ENCODE data around the gene SUV39H2.

- TF ChIP-seq CTCF (IDR thresholded peaks at IDR 0.05) (no peak), EP300 (IDR thresholded peaks at IDR 0.05) (no peak), POLR2A (IDR thresholded peaks at IDR 0.05; ENCODE audit: low read depth) (no peak), POLR2AphosphoS5 (IDR thresholded peaks at IDR 0.05) (no peak)
Observed at GRCh38 chr10:14859775-14860174, 18.9 kb upstream of the SUV39H2 start.

All from esophagus muscularis mucosa (tissue), 4 donors.